ENCODE measurements around the gene HOXD13.

The HOXD13 gene

DNA sequence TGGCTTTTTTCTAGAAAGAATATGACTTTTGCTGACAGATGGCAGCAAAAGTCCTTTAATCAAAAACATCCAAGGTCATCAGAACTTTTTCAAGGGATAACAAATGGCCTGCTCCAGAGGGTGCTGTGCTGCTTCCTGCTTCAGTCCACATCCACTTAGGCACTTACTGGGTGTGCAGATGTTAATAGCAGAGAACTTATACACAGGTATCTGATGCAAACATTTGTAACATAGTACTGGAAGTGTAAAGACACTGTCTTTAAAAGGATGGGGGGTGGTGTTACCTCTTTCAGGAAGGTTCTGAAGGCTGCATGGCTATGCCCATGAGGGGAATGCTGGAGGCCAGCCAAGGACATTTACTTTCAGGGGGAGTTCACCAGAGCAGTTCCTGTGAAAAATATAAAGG is 42.5 kb downstream of the HOXD13 start:
- H3K4me1 ChIP-seq (ENCODE audit: control insufficient read depth, insufficient read depth, low read length) = peaks cover 44% of the 10 kb centered on the region
- peak overlapping the region; percentile 96 for H3K9ac ChIP-seq (ENCODE audit: low read length)
- DNase-seq (ENCODE audit: low read depth) = no peak
- H3K9me3 ChIP-seq (ENCODE audit: control insufficient read depth, low read length) = no peaks in the 10 kb centered on the region
- H3K27me3 ChIP-seq (replicated peaks; ENCODE audit: control insufficient read depth, insufficient read depth, low read length) = no peaks in the 10 kb centered on the region
- no peaks in the 10 kb centered on the region for H3K36me3 ChIP-seq (ENCODE audit: control insufficient read depth, insufficient read depth, low read length, severe bottlenecking)
- H3K4me3 ChIP-seq (ENCODE audit: low read length) = peak overlapping the region; percentile 86

GRCh38 chr2:176136374-176137251 is 44.1 kb downstream of the HOXD13 start:
- no peaks in the 10 kb centered on the region for H3K27me3 ChIP-seq (replicated peaks; ENCODE audit: control insufficient read depth, insufficient read depth, low read length)
- H3K36me3 ChIP-seq (ENCODE audit: control insufficient read depth, insufficient read depth, low read length, severe bottlenecking) = no peaks in the 10 kb centered on the region
- H3K9ac ChIP-seq (ENCODE audit: low read length) = peak overlapping the region; percentile 96
- DNase-seq (ENCODE audit: low read depth) = no peak
- peaks cover 48% of the 10 kb centered on the region for H3K4me1 ChIP-seq (ENCODE audit: control insufficient read depth, insufficient read depth, low read length)
- peak overlapping the region; percentile 86 for H3K4me3 ChIP-seq (ENCODE audit: low read length)
- no peaks in the 10 kb centered on the region for H3K9me3 ChIP-seq (ENCODE audit: control insufficient read depth, low read length)

DNA sequence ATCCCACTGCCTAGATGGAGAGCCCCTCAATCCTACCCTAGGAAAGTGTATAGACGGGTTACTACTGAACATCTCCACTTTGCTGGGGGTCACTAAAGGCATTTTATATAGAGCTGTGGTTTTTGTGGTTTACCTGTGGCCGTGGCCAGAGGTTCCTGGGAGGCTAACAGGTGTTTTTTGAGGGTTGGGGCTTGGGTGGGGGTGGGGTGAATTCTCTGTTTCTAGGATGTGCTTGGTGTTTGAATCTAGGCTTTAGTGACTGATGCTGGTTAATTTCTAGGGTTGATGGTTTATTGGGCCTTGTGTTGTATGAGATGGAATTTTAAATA is 44.7 kb downstream of the HOXD13 start:
- no peaks in the 10 kb centered on the region for H3K27me3 ChIP-seq (replicated peaks; ENCODE audit: control insufficient read depth, insufficient read depth, low read length)
- H3K4me3 ChIP-seq (ENCODE audit: low read length) = peak overlapping the region; percentile 86
- no peak for DNase-seq (ENCODE audit: low read depth)
- H3K36me3 ChIP-seq (ENCODE audit: control insufficient read depth, insufficient read depth, low read length, severe bottlenecking) = no peaks in the 10 kb centered on the region
- H3K4me1 ChIP-seq (ENCODE audit: control insufficient read depth, insufficient read depth, low read length) = peaks cover 48% of the 10 kb centered on the region
- peak overlapping the region; percentile 96 for H3K9ac ChIP-seq (ENCODE audit: low read length)
- H3K9me3 ChIP-seq (ENCODE audit: control insufficient read depth, low read length) = no peaks in the 10 kb centered on the region

DNA sequence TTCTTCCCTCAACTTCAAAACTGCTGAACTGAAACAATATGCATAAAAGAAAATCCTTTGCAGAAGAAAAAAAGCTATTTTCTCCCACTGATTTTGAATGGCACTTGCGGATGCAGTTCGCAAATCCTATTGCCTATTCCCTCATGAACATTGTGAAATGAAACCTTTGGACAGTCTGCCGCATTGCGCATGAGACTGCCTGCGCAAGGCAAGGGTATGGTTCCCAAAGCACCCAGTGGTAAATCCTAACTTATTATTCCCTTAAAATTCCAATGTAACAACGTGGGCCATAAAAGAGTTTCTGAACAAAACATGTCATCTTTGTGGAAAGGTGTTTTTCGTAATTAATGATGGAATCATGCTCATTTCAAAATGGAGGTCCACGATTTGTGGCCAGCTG is 45.4 kb downstream of the HOXD13 start:
- Histone ChIP-seq H3K9ac (ENCODE audit: low read length) (peak overlapping the region; percentile 96), H3K4me3 (ENCODE audit: low read length) (peak overlapping the region; percentile 86), H3K4me1 (ENCODE audit: control insufficient read depth, insufficient read depth, low read length) (peaks cover 48% of the 10 kb centered on the region), H3K27me3 (replicated peaks; ENCODE audit: control insufficient read depth, insufficient read depth, low read length) (no peaks in the 10 kb centered on the region), H3K36me3 (ENCODE audit: control insufficient read depth, insufficient read depth, low read length, severe bottlenecking) (no peaks in the 10 kb centered on the region), H3K9me3 (ENCODE audit: control insufficient read depth, low read length) (no peaks in the 10 kb centered on the region)
- no peak for DNase-seq (ENCODE audit: low read depth)

- Histone ChIP-seq H3K9me3 (ENCODE audit: control insufficient read depth, low read length) (no peaks in the 10 kb centered on the region), H3K4me3 (ENCODE audit: low read length) (peak overlapping the region; percentile 86), H3K4me1 (ENCODE audit: control insufficient read depth, insufficient read depth, low read length) (peaks cover 48% of the 10 kb centered on the region), H3K27me3 (replicated peaks; ENCODE audit: control insufficient read depth, insufficient read depth, low read length) (no peaks in the 10 kb centered on the region), H3K36me3 (ENCODE audit: control insufficient read depth, insufficient read depth, low read length, severe bottlenecking) (no peaks in the 10 kb centered on the region), H3K9ac (ENCODE audit: low read length) (peak overlapping the region; percentile 96)
- no peak for DNase-seq (ENCODE audit: low read depth)
These were observed 46.0 kb downstream of the HOXD13 start for GRCh38 chr2:176138526-176138922.

- Histone ChIP-seq H3K4me1 (ENCODE audit: control insufficient read depth, insufficient read depth, low read length) (peaks cover 47% of the 10 kb centered on the region), H3K9ac (ENCODE audit: low read length) (peak overlapping the region; percentile 96), H3K27me3 (replicated peaks; ENCODE audit: control insufficient read depth, insufficient read depth, low read length) (no peaks in the 10 kb centered on the region), H3K9me3 (ENCODE audit: control insufficient read depth, low read length) (no peaks in the 10 kb centered on the region), H3K4me3 (ENCODE audit: low read length) (peak overlapping the region; percentile 86), H3K36me3 (ENCODE audit: control insufficient read depth, insufficient read depth, low read length, severe bottlenecking) (no peaks in the 10 kb centered on the region)
- DNase-seq (ENCODE audit: low read depth) = no peak
These were observed 46.6 kb downstream of the HOXD13 start for GRCh38 chr2:176138923-176139660.

- H3K4me3 ChIP-seq (ENCODE audit: low read length) = peak overlapping the region; percentile 86
These were observed 47.4 kb downstream of the HOXD13 start for GRCh38 chr2:176139661-176140512.

DNA sequence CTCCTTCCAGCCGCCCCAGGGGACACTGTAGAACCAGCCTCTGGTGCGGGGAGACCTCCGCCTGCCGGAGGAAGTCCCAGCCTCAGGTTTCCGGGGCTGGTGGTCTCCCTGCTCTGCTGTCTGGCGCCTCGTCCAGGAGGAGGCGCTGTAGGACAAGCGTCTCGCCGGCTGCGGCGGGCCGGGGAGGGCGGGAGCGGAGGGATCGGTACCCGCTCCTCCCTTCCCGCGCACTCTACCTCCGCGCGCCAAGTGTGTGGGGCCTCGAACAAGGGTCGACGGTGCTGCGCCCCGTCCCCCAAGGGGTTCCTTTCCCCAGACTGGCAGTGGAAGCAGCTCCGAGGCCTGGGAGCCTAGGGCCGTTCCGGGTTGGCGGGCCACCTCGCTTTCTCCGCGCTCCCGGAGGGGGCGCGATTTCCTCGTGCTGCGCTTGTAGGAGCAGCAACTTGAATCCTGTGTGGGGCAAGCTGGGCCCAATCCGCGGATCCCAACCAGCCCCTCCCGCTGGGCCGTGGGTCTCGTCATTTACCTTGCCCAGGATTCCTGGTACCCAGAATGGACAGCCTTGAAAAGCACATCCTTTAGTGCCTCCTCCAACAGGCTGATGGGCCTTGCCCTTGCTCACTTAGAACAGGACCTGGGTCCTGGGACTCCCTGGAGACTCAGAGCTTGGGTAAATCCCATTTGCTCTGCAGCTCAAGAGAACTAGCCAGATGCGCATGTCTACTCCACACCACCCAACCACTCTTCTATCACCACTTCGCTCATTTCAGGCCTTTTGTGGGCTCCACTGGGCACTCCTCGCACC is 48.2 kb downstream of the HOXD13 start:
- peaks cover 37% of the 10 kb centered on the region for H3K4me1 ChIP-seq (ENCODE audit: control insufficient read depth, insufficient read depth, low read length)
- DNase-seq (ENCODE audit: low read depth) = peak; percentile 78
- peak overlapping the region; percentile 83 for H3K4me3 ChIP-seq (ENCODE audit: low read length)
- no peaks in the 10 kb centered on the region for H3K27me3 ChIP-seq (replicated peaks; ENCODE audit: control insufficient read depth, insufficient read depth, low read length)
- H3K36me3 ChIP-seq (ENCODE audit: control insufficient read depth, insufficient read depth, low read length, severe bottlenecking) = no peaks in the 10 kb centered on the region
- peak overlapping the region; percentile 79 for H3K9ac ChIP-seq (ENCODE audit: low read length)
- no peaks in the 10 kb centered on the region for H3K9me3 ChIP-seq (ENCODE audit: control insufficient read depth, low read length)

More at GRCh38 chr2:176139661-176140512, 47.4 kb downstream of the HOXD13 start:
- Histone ChIP-seq H3K36me3 (ENCODE audit: control insufficient read depth, insufficient read depth, low read length, severe bottlenecking) (no peaks in the 10 kb centered on the region), H3K27me3 (replicated peaks; ENCODE audit: control insufficient read depth, insufficient read depth, low read length) (no peaks in the 10 kb centered on the region), H3K9ac (ENCODE audit: low read length) (peak overlapping the region; percentile 96), H3K9me3 (ENCODE audit: control insufficient read depth, low read length) (no peaks in the 10 kb centered on the region), H3K4me1 (ENCODE audit: control insufficient read depth, insufficient read depth, low read length) (peaks cover 45% of the 10 kb centered on the region)
- DNase-seq (ENCODE audit: low read depth) = no peak

DNA sequence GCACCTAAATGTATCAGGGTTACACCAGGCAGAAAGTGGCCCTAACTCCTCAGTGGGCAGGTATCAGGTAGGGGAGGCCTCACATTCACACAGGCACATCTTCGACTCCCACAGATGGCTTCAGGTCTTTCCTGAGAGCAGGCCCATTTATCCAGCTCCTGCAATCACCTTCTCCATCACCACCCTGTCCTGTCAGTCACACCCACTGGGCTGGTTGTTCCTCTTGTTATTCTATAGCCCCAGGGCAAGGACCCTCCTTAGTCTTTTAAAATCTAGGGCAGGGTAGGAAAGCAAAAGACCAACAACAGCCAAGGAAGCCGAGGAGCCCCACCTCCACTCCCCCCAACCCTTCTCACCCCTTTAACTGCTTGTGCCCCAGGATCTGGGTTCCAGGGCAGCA is 49.8 kb downstream of the HOXD13 start:
- Histone ChIP-seq H3K36me3 (ENCODE audit: control insufficient read depth, insufficient read depth, low read length, severe bottlenecking) (no peaks in the 10 kb centered on the region), H3K9ac (ENCODE audit: low read length) (no peak overlapping the region), H3K9me3 (ENCODE audit: control insufficient read depth, low read length) (no peaks in the 10 kb centered on the region), H3K4me3 (ENCODE audit: low read length) (no peak overlapping the region), H3K27me3 (replicated peaks; ENCODE audit: control insufficient read depth, insufficient read depth, low read length) (no peaks in the 10 kb centered on the region), H3K4me1 (ENCODE audit: control insufficient read depth, insufficient read depth, low read length) (peaks cover 35% of the 10 kb centered on the region)
- DNase-seq (ENCODE audit: low read depth) = no peak
